ENCODE data around the gene HECW1.

DNA sequence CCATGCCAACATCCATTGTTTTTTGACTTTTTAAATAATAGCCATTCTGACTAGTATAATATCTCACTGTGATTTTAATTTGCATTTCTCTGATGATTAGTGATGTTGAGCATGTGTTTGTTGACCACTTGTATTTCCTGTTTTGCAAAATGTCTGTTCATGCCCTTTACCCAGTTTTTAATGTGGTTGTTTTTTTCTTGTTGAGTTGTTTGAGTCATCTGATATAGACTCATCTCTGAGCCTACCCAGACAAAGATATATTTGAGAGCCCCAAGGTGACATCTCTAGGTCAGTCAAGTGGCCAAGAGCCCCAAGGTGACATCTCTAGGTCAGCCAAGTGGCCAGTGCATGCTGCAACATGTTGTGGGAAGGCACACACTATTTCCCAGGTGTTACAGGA lies 224.7 kb downstream of the HECW1 start:
- TF ChIP-seq TARDBP (IDR thresholded peaks at IDR 0.05): no peak
- TF ChIP-seq, protein P1, sequence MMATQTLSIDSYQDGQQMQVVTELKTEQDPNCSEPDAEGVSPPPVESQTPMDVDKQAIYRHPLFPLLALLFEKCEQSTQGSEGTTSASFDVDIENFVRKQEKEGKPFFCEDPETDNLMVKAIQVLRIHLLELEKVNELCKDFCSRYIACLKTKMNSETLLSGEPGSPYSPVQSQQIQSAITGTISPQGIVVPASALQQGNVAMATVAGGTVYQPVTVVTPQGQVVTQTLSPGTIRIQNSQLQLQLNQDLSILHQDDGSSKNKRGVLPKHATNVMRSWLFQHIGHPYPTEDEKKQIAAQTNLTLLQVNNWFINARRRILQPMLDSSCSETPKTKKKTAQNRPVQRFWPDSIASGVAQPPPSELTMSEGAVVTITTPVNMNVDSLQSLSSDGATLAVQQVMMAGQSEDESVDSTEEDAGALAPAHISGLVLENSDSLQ (IDR thresholded peaks at IDR 0.05): no peak
- TF ChIP-seq FOXK2 (IDR thresholded peaks at IDR 0.05): no peak
- TF ChIP-seq CTBP1 (IDR thresholded peaks at IDR 0.05; ENCODE audit: borderline replicate concordance): no peak
- TF ChIP-seq FOXA1 (IDR thresholded peaks at IDR 0.05): no peak
- TF ChIP-seq BHLHE40 (IDR thresholded peaks at IDR 0.05; ENCODE audit: borderline replicate concordance): no peak
- TF ChIP-seq ELF4 (IDR thresholded peaks at IDR 0.05): no peak
- TF ChIP-seq ZNF384 (IDR thresholded peaks at IDR 0.05): no peak
- TF ChIP-seq ARNT (IDR thresholded peaks at IDR 0.05): no peak

Data from HEK293T (cell line).